Muscle of leg (tissue), 11 donors: Measurements from ENCODE around the gene LRP8. TPM values are rescaled to one million over a fixed set of nuclear protein-coding genes. Genes with fewer than 3 reads are reported as not detected.
A peak's percentile ranks its signal among the peaks of the same experiment; 100 is the strongest.

ENCODE experiments used
- DNase-seq: peaks from one replicate; pipeline ENCODE4 v3.0.0; 2013
- H3K27ac ChIP-seq: one replicate; pipeline ENCODE4 v1.5.1; 2013; ENCODE audit warnings: mild to moderate bottlenecking, low read length, control low read depth
- H3K27me3 ChIP-seq: one replicate; pipeline ENCODE4 v1.6.1; 2013; ENCODE audit warnings: low read length; ENCODE audit not compliant: control insufficient read depth, insufficient read depth
- H3K36me3 ChIP-seq: one replicate; pipeline ENCODE4 v1.6.1; 2013; ENCODE audit warnings: low read length; ENCODE audit not compliant: control insufficient read depth, insufficient read depth
- H3K4me1 ChIP-seq: one replicate; pipeline ENCODE4 v1.6.1; 2013; ENCODE audit warnings: low read length; ENCODE audit not compliant: control insufficient read depth, insufficient read depth
- H3K4me3 ChIP-seq: one replicate; pipeline ENCODE4 v1.5.1; 2013; ENCODE audit warnings: low read length, control low read depth
- H3K9me3 ChIP-seq: replicated peaks from 2 replicates; pipeline ENCODE4 v1.6.1; 2013; ENCODE audit warnings: low read depth, low read length; ENCODE audit not compliant: control insufficient read depth
- WGBS: methylation state at CpG from one replicate; pipeline ENCODE4 v1.1.5; 2013; ENCODE audit warnings: missing lambda C conversion rate; ENCODE audit not compliant: insufficient coverage; 5-methylcytosine and 5-hydroxymethylcytosine counted together
- polyA plus RNA-seq, 8 donors: library from polyadenylated mRNA; unstranded; fragments of 120-200 nt; gene quantifications; one replicate each; pipeline versions ENCODE4 v1.2.1 to v1.2.3, GENCODE V29; 2013; ENCODE audit warnings: inconsistent platforms in 1 of 8, low replicate concordance in 1 of 8; ENCODE audit not compliant: insufficient read length in 8 of 8, insufficient read depth in 1 of 8
- total RNA-seq: library from RNA; stranded (reverse); fragments of 120-200 nt; gene quantifications from one replicate; pipeline ENCODE4 v1.2.4, GENCODE V29; 2013

LRP8 gene
- total and polyA plus RNA-seq, 9 donors = 2.8 to 6.9 (median 4.2) TPM

GRCh38 chr1:53246261-53247134 is 81.4 kb downstream of the LRP8 start:
- DNase-seq = no peak
- Histone ChIP-seq H3K4me3 (no peak overlapping the region), H3K9me3 (no peaks in the 10 kb centered on the region), H3K27ac (no peak overlapping the region), H3K4me1 (no peaks in the 10 kb centered on the region), H3K27me3 (no peaks in the 10 kb centered on the region), H3K36me3 (no peaks in the 10 kb centered on the region)
- no CpG with 5 or more reads among the region's 4 CpGs for WGBS

DNA sequence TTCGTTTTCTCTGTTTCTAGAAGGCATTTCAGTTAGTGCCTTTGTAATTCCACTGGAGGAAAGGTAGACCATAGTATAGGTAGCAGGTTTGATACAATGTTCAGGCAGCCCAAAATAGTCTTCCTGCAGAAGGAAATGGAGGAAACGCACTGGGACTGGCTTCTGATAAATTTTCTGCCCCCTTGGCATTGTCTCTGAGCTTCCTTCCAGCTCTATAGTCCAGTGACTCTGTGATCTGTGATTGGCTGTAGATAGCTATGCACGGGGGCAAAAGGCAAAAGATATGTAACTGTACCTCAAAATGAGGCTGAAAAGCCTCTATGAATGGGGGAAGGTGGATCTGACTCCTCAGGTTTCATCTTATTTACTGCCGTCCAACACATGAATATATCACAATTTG is 83.7 kb downstream of the LRP8 start:
- Histone ChIP-seq H3K27me3 (no peaks in the 10 kb centered on the region), H3K4me1 (peaks cover under 1% of the 10 kb centered on the region), H3K9me3 (no peaks in the 10 kb centered on the region), H3K27ac (peak overlapping the region; percentile 32), H3K4me3 (no peak overlapping the region), H3K36me3 (no peaks in the 10 kb centered on the region)
- 57% methylated on average over 1 of the region's 4 CpGs for WGBS
- DNase-seq = no peak

GRCh38 chr1:53242381-53242780 is 85.5 kb downstream of the LRP8 start:
- H3K27ac ChIP-seq = no peak overlapping the region
- H3K4me1 ChIP-seq = peaks cover 9% of the 10 kb centered on the region
- H3K27me3 ChIP-seq = no peaks in the 10 kb centered on the region
- H3K9me3 ChIP-seq = no peaks in the 10 kb centered on the region
- H3K36me3 ChIP-seq = no peaks in the 10 kb centered on the region
- WGBS = no CpG with 5 or more reads among the region's 4 CpGs
- no peak for DNase-seq
- H3K4me3 ChIP-seq = no peak overlapping the region

DNA sequence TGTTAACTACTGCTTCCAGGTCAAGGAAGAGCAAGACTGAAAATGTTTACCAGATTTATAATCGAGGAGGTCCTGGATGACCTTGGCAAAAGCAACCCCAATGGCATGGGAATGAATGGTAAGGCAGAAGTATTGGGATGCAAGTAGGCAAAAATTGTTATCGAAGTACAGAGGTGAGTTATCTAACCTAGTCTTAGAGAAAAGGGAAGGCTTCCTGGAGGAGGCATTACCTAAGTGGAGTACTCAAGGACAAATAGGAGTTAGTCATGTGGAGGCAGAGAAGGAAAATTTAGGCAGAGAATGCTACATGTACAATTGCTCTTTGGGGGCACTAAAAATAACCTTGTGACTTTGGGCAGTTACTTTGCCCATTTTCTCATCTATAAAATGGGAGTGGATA is 86.0 kb downstream of the LRP8 start:
- DNase-seq = no peak
- no peaks in the 10 kb centered on the region for H3K27me3 ChIP-seq
- 93% methylated on average over 2 of the region's 2 CpGs for WGBS
- peaks cover 14% of the 10 kb centered on the region for H3K4me1 ChIP-seq
- no peaks in the 10 kb centered on the region for H3K9me3 ChIP-seq
- H3K36me3 ChIP-seq = no peaks in the 10 kb centered on the region
- no peak overlapping the region for H3K27ac ChIP-seq
- H3K4me3 ChIP-seq = no peak overlapping the region

GRCh38 chr1:53238197-53239155 is 89.4 kb downstream of the LRP8 start, which contains the start of gene MAGOH:
TSS of gene MAGOH (minus strand) at chr1:53238518. CDS start at chr1:53238448, 70 bp downstream.
- WGBS = 2% methylated on average over 61 of the region's 64 CpGs
- no peaks in the 10 kb centered on the region for H3K9me3 ChIP-seq
- peak within 1 kb of the TSS; percentile 88 for H3K27ac ChIP-seq
- H3K27me3 ChIP-seq = no peaks in the 10 kb centered on the region
- peak; percentile 98 for DNase-seq
- peaks cover 24% of the 10 kb centered on the region for H3K36me3 ChIP-seq
- H3K4me1 ChIP-seq = peaks cover 14% of the 10 kb centered on the region
- H3K4me3 ChIP-seq = peak within 1 kb of the TSS; percentile 93

- Histone ChIP-seq H3K36me3 (peaks cover 29% of the 10 kb centered on the region), H3K4me3 (peak overlapping the region; percentile 93), H3K27ac (no peak overlapping the region), H3K27me3 (no peaks in the 10 kb centered on the region), H3K4me1 (peaks cover 14% of the 10 kb centered on the region), H3K9me3 (no peaks in the 10 kb centered on the region)
- WGBS = 47% methylated on average over 3 of the region's 8 CpGs
- no peak for DNase-seq
Measured at GRCh38 chr1:53237638-53238037, 90.2 kb downstream of the LRP8 start.

DNA sequence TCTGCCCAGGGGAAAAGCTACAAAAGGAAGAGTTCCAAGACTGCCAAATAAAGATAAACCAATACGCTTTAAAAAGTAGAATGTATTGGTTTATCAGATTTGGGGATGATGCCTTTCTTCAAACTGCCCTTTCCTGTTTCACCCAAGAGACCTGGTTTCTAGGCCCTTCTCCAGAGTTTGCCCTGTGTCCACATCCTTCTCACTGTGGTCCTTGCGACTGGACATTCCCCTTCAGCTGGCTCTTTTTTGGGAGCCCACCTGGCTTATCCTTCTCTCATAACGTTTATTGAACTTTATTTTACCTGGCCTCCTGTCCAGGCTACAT is 106.9 kb downstream of the LRP8 start:
- Histone ChIP-seq H3K36me3 (peaks cover 25% of the 10 kb centered on the region), H3K27me3 (no peaks in the 10 kb centered on the region), H3K4me1 (peaks cover 15% of the 10 kb centered on the region), H3K27ac (peak overlapping the region; percentile 84), H3K9me3 (no peaks in the 10 kb centered on the region), H3K4me3 (peak overlapping the region; percentile 82)
- WGBS = 32% methylated on average over 2 of the region's 3 CpGs
- DNase-seq = no peak

- Histone ChIP-seq H3K27me3 (no peaks in the 10 kb centered on the region), H3K4me1 (peaks cover 15% of the 10 kb centered on the region), H3K36me3 (peaks cover 29% of the 10 kb centered on the region), H3K9me3 (no peaks in the 10 kb centered on the region), H3K4me3 (peak within 1 kb of the TSS; percentile 82), H3K27ac (peak within 1 kb of the TSS; percentile 95)
- under 1% methylated on average over 60 of the region's 61 CpGs for WGBS
- DNase-seq = peak; percentile 97
Measured at GRCh38 chr1:53220171-53220961, 107.5 kb downstream of the LRP8 start, which contains the start of gene CZIB. TSS of gene CZIB (minus strand) at chr1:53220634. CDS start at chr1:53220575, 59 bp downstream.

- H3K4me1 ChIP-seq = peaks cover 15% of the 10 kb centered on the region
- no peaks in the 10 kb centered on the region for H3K27me3 ChIP-seq
- H3K9me3 ChIP-seq = no peaks in the 10 kb centered on the region
Measured at GRCh38 chr1:53219711-53220110, 108.2 kb downstream of the LRP8 start.

More at GRCh38 chr1:53219711-53220110, 108.2 kb downstream of the LRP8 start:
- WGBS = 29% methylated on average over 5 of the region's 8 CpGs
- Histone ChIP-seq H3K4me3 (peak overlapping the region; percentile 82), H3K27ac (peak overlapping the region; percentile 95), H3K36me3 (peaks cover 34% of the 10 kb centered on the region)
- no peak for DNase-seq
